Measurements from ENCODE around the gene DCAF6. TPM values are rescaled to one million over a fixed set of nuclear protein-coding genes. Genes with fewer than 3 reads are reported as not detected.

DCAF6 gene
- total RNA-seq, result 59.7 and 71.6 TPM in 2 replicates

GRCh38 chr1:167936068-167936929, at the start of gene DCAF6:
TSS of gene DCAF6 (plus strand) at chr1:167936683. CDS start at chr1:167936912, 229 bp downstream.

DNA sequence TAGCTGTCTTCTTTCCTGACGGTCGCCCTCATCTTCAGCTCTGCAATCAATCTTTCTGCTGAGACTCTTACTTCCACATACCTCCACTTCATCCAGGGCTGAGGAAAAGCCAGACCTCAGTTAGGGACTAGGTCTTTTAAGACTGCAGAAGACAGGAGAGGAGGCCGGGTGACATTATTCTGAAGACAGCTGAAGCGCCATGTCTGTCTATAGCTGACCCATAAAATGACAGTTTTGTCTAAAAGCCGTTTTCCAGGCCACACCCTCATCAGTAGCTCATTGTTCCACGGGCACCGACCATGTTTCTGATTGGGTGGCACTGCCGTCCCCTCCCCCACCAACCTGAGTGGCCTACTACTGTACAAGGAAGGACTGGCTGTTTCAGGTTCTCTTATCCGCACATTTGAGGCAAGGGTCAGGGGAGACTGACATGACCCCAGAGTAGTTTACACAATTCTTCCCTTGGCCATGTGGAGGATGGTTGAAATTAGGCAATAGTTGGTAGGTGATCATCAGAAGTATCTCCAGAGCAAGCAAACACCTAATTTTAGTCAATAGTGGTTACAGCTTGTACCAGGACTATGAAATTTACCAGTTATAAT, 22.5 kb upstream of the DCAF6 start, which contains the start of gene ADCY10:
Gene ADCY10 (minus strand): TSS at position 240 of the 602 bp plus-strand sequence. CDS start 8,994 bp downstream, outside the sequence.

GRCh38 chr1:167936930-167937708, 636 bp downstream of the DCAF6 start, which contains the start of gene MPC2:
TSS of gene MPC2 (minus strand) at chr1:167937072. CDS start at chr1:167935841, 1,231 bp downstream.

Other genes starting within 250 kb of the DCAF6 start
- 192 and 207 TPM in 2 replicates for gene MPZL1, start 214.7 kb upstream of the DCAF6 start, total RNA-seq
- under 0.01 and 0.37 TPM in 2 replicates for gene ADCY10, start 22.5 kb upstream of the DCAF6 start, total RNA-seq
- 37.7 and 39.8 TPM in 2 replicates for gene MPC2, start 389 bp downstream of the DCAF6 start, total RNA-seq
- gene GPR161, start 200.2 kb downstream of the DCAF6 start, total RNA-seq, result 11.3 and 11.8 TPM in 2 replicates
- 36.1 and 37.7 TPM in 2 replicates for gene TIPRL, start 242.3 kb downstream of the DCAF6 start, total RNA-seq